Smooth muscle cell (in vitro differentiated cells): Measurements from ENCODE around the gene SRP14. TPM values are rescaled to one million over a fixed set of nuclear protein-coding genes. Genes with fewer than 3 reads are reported as not detected.

Experiments
- DNase-seq: peaks from one replicate; lab custom pipeline; 2025; ENCODE audit not compliant: unreplicated experiment; lab: John Stamatoyannopoulos, UW
- H2AFZ ChIP-seq: fragments of 200-600 bp; sonication (generic); 2 replicates; pipeline ENCODE4 v1.6.0; 2016; ENCODE audit warnings: antibody characterized with exemption, low read depth, mild to moderate bottlenecking
- H3F3A ChIP-seq: fragments of 200-600 bp; sonication (generic); 2 replicates; pipeline ENCODE4 v1.6.0; 2017; ENCODE audit warnings: antibody characterized with exemption, low read depth
- H3K27ac ChIP-seq: fragments of 200-600 bp; sonication (generic); 2 replicates; pipeline ENCODE4 v1.5.1; 2016; ENCODE audit warnings: low read depth, mild to moderate bottlenecking
- H3K27me3 ChIP-seq: fragments of 200-600 bp; sonication (generic); 2 replicates; pipeline ENCODE4 v1.6.1; 2016; ENCODE audit warnings: low read depth, mild to moderate bottlenecking
- H3K36me3 ChIP-seq: fragments of 200-600 bp; sonication (generic); 2 replicates; pipeline ENCODE4 v1.5.1; 2016; ENCODE audit warnings: low read depth
- H3K4me1 ChIP-seq: fragments of 200-600 bp; sonication (generic); 2 replicates; pipeline ENCODE4 v1.5.1; 2016; ENCODE audit warnings: low read depth
- H3K4me2 ChIP-seq: fragments of 200-600 bp; sonication (generic); 2 replicates; pipeline ENCODE4 v1.6.0; 2016; ENCODE audit warnings: mild to moderate bottlenecking
- H3K4me3 ChIP-seq: fragments of 200-600 bp; sonication (generic); 2 replicates; pipeline ENCODE4 v1.5.1; 2016; ENCODE audit warnings: mild to moderate bottlenecking
- H3K79me2 ChIP-seq: fragments of 200-600 bp; sonication (generic); 2 replicates; pipeline ENCODE4 v1.6.0; 2016; ENCODE audit warnings: low read depth, mild to moderate bottlenecking
- H3K9ac ChIP-seq: fragments of 200-600 bp; sonication (generic); 2 replicates; pipeline ENCODE4 v1.6.0; 2016; ENCODE audit warnings: low read depth
- H3K9me3 ChIP-seq: fragments of 200-600 bp; sonication (generic); replicated peaks from 2 replicates; pipeline ENCODE4 v1.5.1; 2016; ENCODE audit warnings: low read depth
- H4K20me1 ChIP-seq: fragments of 200-600 bp; sonication (generic); 2 replicates; pipeline ENCODE4 v1.6.0; 2016; ENCODE audit warnings: low read depth
- CTCF ChIP-seq: fragments of 200-600 bp; sonication (generic); IDR thresholded peaks from 2 replicates; pipeline ENCODE4 v1.5.1; 2017; ENCODE audit warnings: borderline replicate concordance, mild to moderate bottlenecking, antibody characterized with exemption; ENCODE audit not compliant: insufficient read depth, poor library complexity, severe bottlenecking
- WGBS: methylation state at CpG from one replicate; pipeline ENCODE4 v1.1.7; 2016; ENCODE audit warnings: low lambda C conversion rate; 5-methylcytosine and 5-hydroxymethylcytosine counted together
- polyA plus RNA-seq: library from polyadenylated mRNA; unstranded; fragments of >200 nt; fragmentation: Nextera tagmentation; extraction: Ambion mirVana; gene quantifications from 2 replicates; pipeline ENCODE4 v1.2.1, GENCODE V29; 2016
- total RNA-seq: library from RNA; depleted of rRNA; stranded (reverse); fragments of >200 nt; gene quantifications from 2 replicates; pipeline ENCODE4 v1.2.3, GENCODE V29; 2014

Gene SRP14
- total and polyA plus RNA-seq, 2 experiments from 2014 or later = 307 to 726 TPM

DNA sequence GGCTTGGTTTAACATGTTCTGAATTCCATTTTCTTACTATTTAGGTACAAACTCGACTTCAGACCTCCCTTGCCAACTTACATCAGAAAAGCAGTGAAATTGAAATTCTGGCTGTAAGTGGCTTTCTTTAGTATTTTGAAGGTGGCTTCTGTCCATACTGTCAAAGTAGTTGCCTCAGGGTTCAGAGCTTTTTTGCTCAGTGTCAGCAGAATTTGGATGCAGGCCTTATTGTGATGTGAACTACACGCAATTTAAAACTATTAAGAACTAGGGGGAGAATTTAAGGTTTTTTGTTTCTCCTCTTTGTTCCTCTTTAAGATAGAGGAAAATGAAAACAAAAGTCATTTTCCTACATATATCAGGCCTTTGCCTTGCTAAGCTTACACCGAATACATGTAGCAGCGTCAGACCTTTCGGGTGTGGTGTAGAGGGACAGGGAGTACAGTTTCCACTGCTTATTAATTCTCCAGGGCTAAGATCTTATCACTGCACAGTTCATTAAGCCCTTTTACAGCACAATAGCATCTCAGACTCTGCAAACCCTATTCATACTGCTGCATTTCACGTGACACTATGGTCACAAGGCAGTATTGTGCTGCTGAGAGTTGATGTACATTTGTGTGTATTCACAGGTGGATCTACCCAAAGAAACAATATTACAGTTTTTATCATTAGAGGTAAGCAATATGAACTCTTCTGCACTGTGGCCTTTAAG is 6.7 kb downstream of the SRP14 start:
- Histone ChIP-seq H3K9ac (no peak overlapping the region), H3F3A (peaks cover 7% of the 10 kb centered on the region), H3K4me3 (no peak overlapping the region), H3K79me2 (peaks cover 5% of the 10 kb centered on the region), H3K36me3 (peaks cover 30% of the 10 kb centered on the region), H2AFZ (no peak overlapping the region), H3K9me3 (no peaks in the 10 kb centered on the region), H3K4me1 (peaks cover under 1% of the 10 kb centered on the region), H3K4me2 (no peak overlapping the region), H4K20me1 (peaks cover 9% of the 10 kb centered on the region), H3K27ac (no peak overlapping the region), H3K27me3 (no peaks in the 10 kb centered on the region)
- DNase-seq = no peak
- 97% methylated on average over 6 of the region's 6 CpGs for WGBS
- TF ChIP-seq CTCF = no peak

DNA sequence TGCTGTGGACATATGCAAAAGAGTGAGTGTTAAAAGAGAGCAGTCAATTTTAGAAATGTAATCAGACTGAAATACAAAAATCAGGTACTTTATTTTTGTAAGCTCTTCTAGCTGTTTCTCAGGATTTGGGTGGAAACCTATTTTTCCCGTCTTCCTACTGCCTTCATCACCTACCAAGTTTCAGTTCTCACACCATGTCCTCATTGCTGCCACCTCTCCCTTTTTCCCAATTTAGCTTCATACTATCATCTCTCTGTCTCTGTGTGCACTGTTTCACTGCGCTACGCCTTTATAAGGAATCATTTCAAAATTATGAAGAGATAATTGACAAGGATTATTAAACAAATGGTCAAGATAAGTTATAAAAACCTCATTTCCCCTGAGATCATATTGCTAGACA is 7.7 kb downstream of the SRP14 start:
- Histone ChIP-seq H3K27me3 (no peaks in the 10 kb centered on the region), H3K9me3 (no peaks in the 10 kb centered on the region), H3K4me3 (no peak overlapping the region), H3K79me2 (no peaks in the 10 kb centered on the region), H3K4me2 (no peak overlapping the region), H3K36me3 (peaks cover 35% of the 10 kb centered on the region), H3F3A (peaks cover 7% of the 10 kb centered on the region), H4K20me1 (peaks cover 9% of the 10 kb centered on the region), H2AFZ (no peak overlapping the region), H3K4me1 (no peaks in the 10 kb centered on the region), H3K9ac (no peak overlapping the region), H3K27ac (no peak overlapping the region)
- WGBS = 100% methylated on average over 3 of the region's 3 CpGs
- TF ChIP-seq CTCF = no peak
- DNase-seq = no peak

GRCh38 chr15:40029979-40030893 is 8.7 kb downstream of the SRP14 start:
- Histone ChIP-seq H3K79me2 (no peaks in the 10 kb centered on the region), H3K27ac (no peak overlapping the region), H3K27me3 (no peaks in the 10 kb centered on the region), H3K9me3 (no peaks in the 10 kb centered on the region), H3K4me1 (no peaks in the 10 kb centered on the region), H3K4me2 (no peak overlapping the region), H3F3A (peaks cover 7% of the 10 kb centered on the region), H2AFZ (no peak overlapping the region), H3K4me3 (no peak overlapping the region), H3K36me3 (peaks cover 35% of the 10 kb centered on the region), H3K9ac (no peak overlapping the region), H4K20me1 (peaks cover 4% of the 10 kb centered on the region)
- WGBS = 72% methylated on average over 7 of the region's 7 CpGs
- TF ChIP-seq CTCF = peak; percentile 42
- no peak for DNase-seq
